Upper lobe of left lung (tissue), 4 donors: ENCODE measurements around the gene ABAT.

Source experiments
- POLR2AphosphoS5 ChIP-seq, 2 donors: sonication (generic); formaldehyde crosslinking; IDR thresholded peaks; one replicate each; pipeline ENCODE4 v1.5.1; 2017; ENCODE audit warnings: antibody characterized with exemption in 2 of 2
- TF ChIP-seq, protein P1 (sequence below), 6 experiments: fragments of 450-650 bp in 4 of 6; fragments of 200-600 bp in 2 of 6; sonication (generic) in 2 of 6; IDR thresholded peaks; one replicate each; pipeline ENCODE4 v1.5.1; 2016 to 2019; ENCODE audit warnings: antibody characterized with exemption in 6 of 6

DNA sequence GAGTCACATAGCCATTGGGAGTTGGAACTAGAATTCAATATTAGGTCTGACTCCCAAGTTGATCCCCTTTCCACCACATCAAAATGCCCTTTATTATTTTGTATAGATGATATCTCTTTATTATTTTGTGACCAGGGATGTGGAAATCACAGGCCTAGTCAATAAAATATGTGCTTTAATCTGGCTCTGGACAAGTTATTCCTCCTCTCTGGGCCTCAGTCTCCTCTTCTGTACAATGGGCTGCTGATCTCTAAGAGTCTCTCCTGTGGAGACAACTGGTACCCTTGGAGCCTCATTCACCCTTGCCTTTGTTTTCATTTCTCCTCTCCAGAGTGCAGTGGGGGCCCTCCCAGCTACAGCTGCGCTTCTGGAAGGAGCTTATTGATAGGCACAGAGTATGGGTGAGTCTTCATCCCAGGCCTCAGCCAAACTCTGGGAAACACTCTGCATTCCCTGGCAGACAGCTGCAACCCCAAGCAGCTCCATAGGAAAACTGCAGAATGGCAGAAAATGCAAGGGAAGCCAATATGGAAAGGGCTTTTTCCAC lies 4.3 kb upstream of the ABAT start:
- TF ChIP-seq, protein P1, sequence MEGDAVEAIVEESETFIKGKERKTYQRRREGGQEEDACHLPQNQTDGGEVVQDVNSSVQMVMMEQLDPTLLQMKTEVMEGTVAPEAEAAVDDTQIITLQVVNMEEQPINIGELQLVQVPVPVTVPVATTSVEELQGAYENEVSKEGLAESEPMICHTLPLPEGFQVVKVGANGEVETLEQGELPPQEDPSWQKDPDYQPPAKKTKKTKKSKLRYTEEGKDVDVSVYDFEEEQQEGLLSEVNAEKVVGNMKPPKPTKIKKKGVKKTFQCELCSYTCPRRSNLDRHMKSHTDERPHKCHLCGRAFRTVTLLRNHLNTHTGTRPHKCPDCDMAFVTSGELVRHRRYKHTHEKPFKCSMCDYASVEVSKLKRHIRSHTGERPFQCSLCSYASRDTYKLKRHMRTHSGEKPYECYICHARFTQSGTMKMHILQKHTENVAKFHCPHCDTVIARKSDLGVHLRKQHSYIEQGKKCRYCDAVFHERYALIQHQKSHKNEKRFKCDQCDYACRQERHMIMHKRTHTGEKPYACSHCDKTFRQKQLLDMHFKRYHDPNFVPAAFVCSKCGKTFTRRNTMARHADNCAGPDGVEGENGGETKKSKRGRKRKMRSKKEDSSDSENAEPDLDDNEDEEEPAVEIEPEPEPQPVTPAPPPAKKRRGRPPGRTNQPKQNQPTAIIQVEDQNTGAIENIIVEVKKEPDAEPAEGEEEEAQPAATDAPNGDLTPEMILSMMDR (IDR thresholded peaks at IDR 0.05): no peak
- no peak for TF ChIP-seq POLR2AphosphoS5 (IDR thresholded peaks at IDR 0.05)
